HepG2 (cell line): ENCODE data around the gene CRYZL1. TPM values are rescaled to one million over a fixed set of nuclear protein-coding genes. Genes with fewer than 3 reads are reported as not detected.

Source experiments
- ASH2L ChIP-seq: fragments of 300-600, 200-600 bp; sonication (generic); IDR thresholded peaks from 2 replicates; pipeline ENCODE4 v1.7.0; 2017; ENCODE audit warnings: low read depth, mild to moderate bottlenecking, moderate library complexity, mixed read lengths, low read length; ENCODE audit not compliant: insufficient read length
- ATF7-NPFF ChIP-seq: sonication (generic); formaldehyde crosslinking; IDR thresholded peaks from 2 replicates; pipeline ENCODE4 v1.8.1; 2023; ENCODE audit warnings: mild to moderate bottlenecking, low read depth, missing genetic modification reagents, moderate library complexity
- BORCS8-MEF2B ChIP-seq: sonication (generic); formaldehyde crosslinking; IDR thresholded peaks from 2 replicates; pipeline ENCODE4 v1.8.0; 2022; ENCODE audit warnings: mild to moderate bottlenecking, missing genetic modification reagents
- ELF3 ChIP-seq: IDR thresholded peaks from 2 replicates; pipeline ENCODE4 v1.6.1; 2016; ENCODE audit warnings: missing genetic modification reagents, missing compliant biosample characterization
- HOXA5 ChIP-seq: sonication (generic); formaldehyde crosslinking; IDR thresholded peaks from 2 replicates; pipeline ENCODE4 v1.4.0; 2020; ENCODE audit warnings: missing genetic modification reagents
- KDM5A ChIP-seq: fragments of 200-600 bp; sonication (generic); IDR thresholded peaks from 2 replicates; pipeline ENCODE4 v1.7.0; 2018; ENCODE audit warnings: antibody characterized with exemption, mild to moderate bottlenecking, low read length, borderline replicate concordance
- MBD4 ChIP-seq: IDR thresholded peaks from 2 replicates; pipeline ENCODE4 v1.6.1; 2012; ENCODE audit warnings: low read length, inconsistent platforms, borderline replicate concordance
- NCOA1 ChIP-seq: sonication (generic); formaldehyde crosslinking; IDR thresholded peaks from 2 replicates; pipeline ENCODE4 v1.9.0; 2021; ENCODE audit warnings: missing genetic modification reagents
- SMARCC2 ChIP-seq: fragments of 450-650 bp; IDR thresholded peaks from 2 replicates; pipeline ENCODE4 v1.6.1; 2017; ENCODE audit warnings: antibody characterized with exemption, mild to moderate bottlenecking
- SP1 ChIP-seq, 2 experiments: fragments of 450-650 bp in 1 of 2; sonication (generic) in 1 of 2; formaldehyde crosslinking in 1 of 2; IDR thresholded peaks; 2 replicates each; pipeline versions ENCODE4 v1.4.0 to v1.6.1; 2016 to 2020; ENCODE audit warnings: missing genetic modification reagents in 1 of 2
- TAF1 ChIP-seq: sonication (generic); formaldehyde crosslinking; IDR thresholded peaks from 2 replicates; pipeline ENCODE4 v1.4.0; 2020; ENCODE audit warnings: missing genetic modification reagents
- ZBTB42 ChIP-seq: sonication (generic); formaldehyde crosslinking; IDR thresholded peaks from 2 replicates; pipeline ENCODE4 v1.5.0; 2020; ENCODE audit warnings: mild to moderate bottlenecking, missing genetic modification reagents
- ZNF441 ChIP-seq: sonication (generic); formaldehyde crosslinking; IDR thresholded peaks from 2 replicates; pipeline ENCODE4 v1.7.0; 2021; ENCODE audit warnings: missing genetic modification reagents, borderline replicate concordance
- ZNF737 ChIP-seq: sonication (generic); formaldehyde crosslinking; IDR thresholded peaks from 2 replicates; pipeline ENCODE4 v1.5.0; 2020; ENCODE audit warnings: missing genetic modification reagents, mild to moderate bottlenecking, borderline replicate concordance
- ZNF777 ChIP-seq: sonication (generic); formaldehyde crosslinking; IDR thresholded peaks from 2 replicates; pipeline ENCODE4 v1.4.0; 2020; ENCODE audit warnings: missing genetic modification reagents
- ZNF780A ChIP-seq: sonication (generic); formaldehyde crosslinking; IDR thresholded peaks from 2 replicates; pipeline ENCODE4 v1.8.0; 2022; ENCODE audit warnings: mild to moderate bottlenecking, missing genetic modification reagents, moderate library complexity
- polyA plus RNA-seq, 8 experiments: library from polyadenylated mRNA; depleted of rRNA in 3 of 8; stranded (reverse) in 7 of 8; unstranded in 1 of 8; fragments of >200 nt; fragmentation: Illumina TruSeq in 4 of 8; extraction: Trizol in 4 of 8; gene quantifications; 2 replicates each; pipeline versions ENCODE4 v1.2.1 to v1.2.3, GENCODE V29; 2011 to 2016; ENCODE audit warnings: low read depth in 4 of 8, missing spikeins in 1 of 8, mixed read lengths in 1 of 8; ENCODE audit not compliant: insufficient read depth in 1 of 8
- total RNA-seq, 5 experiments: library from RNA; depleted of rRNA; stranded (reverse); fragments of >200 nt; fragmentation: Illumina TruSeq; extraction: Trizol; gene quantifications; 2 replicates each; pipeline ENCODE4 v1.2.3, GENCODE V29; 2016; ENCODE audit warnings: low read depth in 1 of 5
- TF ChIP-seq, protein P1 (sequence below): sonication (generic); formaldehyde crosslinking; IDR thresholded peaks from 2 replicates; pipeline ENCODE4 v1.8.0; 2022; ENCODE audit warnings: mild to moderate bottlenecking, missing genetic modification reagents, moderate library complexity
- TF ChIP-seq, protein P2 (sequence below): sonication (generic); formaldehyde crosslinking; conservative IDR thresholded peaks from 2 replicates; pipeline ENCODE4 v1.4.0; 2020; ENCODE audit warnings: missing genetic modification reagents
- TF ChIP-seq, protein P3 (sequence below): sonication (generic); formaldehyde crosslinking; IDR thresholded peaks from 2 replicates; pipeline ENCODE4 v1.8.0; 2022; ENCODE audit warnings: mild to moderate bottlenecking, missing genetic modification reagents; ENCODE audit not compliant: insufficient replicate concordance
- TF ChIP-seq, protein P4 (sequence below): sonication (generic); formaldehyde crosslinking; IDR thresholded peaks from 2 replicates; pipeline ENCODE4 v1.4.0; 2020; ENCODE audit warnings: missing genetic modification reagents

Gene CRYZL1
- total and polyA plus RNA-seq, 2 of the 13 experiments (the other 11 are each of a cell fraction or from before 2014, with no cell fraction given) = 20.3 to 27.7 TPM

DNA sequence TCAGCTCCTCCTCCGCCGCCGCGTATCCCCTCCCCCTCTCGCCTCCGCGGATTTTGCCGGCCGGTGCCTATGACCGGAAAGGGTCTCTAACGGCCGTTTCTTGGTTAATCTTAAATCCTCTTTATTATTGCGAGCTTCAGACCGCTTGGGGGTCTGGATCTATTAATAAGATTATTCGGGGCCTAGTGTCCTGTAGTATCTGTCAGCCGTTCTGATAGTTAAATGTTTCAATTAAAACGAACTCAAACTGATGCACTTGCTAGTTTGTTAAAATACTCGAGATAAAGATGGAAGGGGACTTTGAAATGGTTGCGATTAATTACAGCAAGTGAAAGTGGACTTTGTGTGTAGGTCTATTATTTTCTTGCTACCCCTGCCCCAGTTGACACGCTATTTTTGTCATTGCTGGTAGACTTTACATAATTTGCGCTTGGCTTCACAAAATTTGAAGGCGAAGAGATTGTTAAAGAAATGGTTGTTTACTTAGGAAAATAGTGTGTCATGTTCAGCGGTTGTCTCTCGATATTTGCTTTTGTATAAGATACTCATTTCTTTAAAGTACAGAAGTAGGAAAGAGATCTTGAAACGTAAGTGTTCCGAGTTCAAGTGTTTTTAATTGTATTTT, 97.9 kb downstream of the CRYZL1 start (continued):
- TF ChIP-seq KDM5A (peak; percentile 85), BORCS8-MEF2B (CRISPR knock-in tag) (no peak), ELF3 (CRISPR knock-in tag) (peak; percentile 6; the same call in 1 of the 2 replicates), ATF7-NPFF (no peak), TAF1 (no peak), ZNF441 (CRISPR knock-in tag) (no peak), ZNF737 (CRISPR knock-in tag) (no peak), SP1 (IDR thresholded peaks at IDR 0.05) (no peak), SP1 (CRISPR knock-in tag; IDR thresholded peaks at IDR 0.05) (0 out of 2 replicates have a peak, but pooled peaks have one; percentile 23), ASH2L (peak; percentile 72), NCOA1 (CRISPR knock-in tag) (no peak), ZNF777 (CRISPR knock-in tag) (0 out of 2 replicates have a peak, but pooled peaks have one; percentile 7), ZNF780A (no peak), MBD4 (0 out of 2 replicates have a peak, but pooled peaks have one; percentile 65), SMARCC2 (no peak), HOXA5 (CRISPR knock-in tag) (0 out of 2 replicates have a peak, but pooled peaks have one; percentile 1), ZBTB42 (CRISPR knock-in tag) (no peak)
- TF ChIP-seq, protein P1, sequence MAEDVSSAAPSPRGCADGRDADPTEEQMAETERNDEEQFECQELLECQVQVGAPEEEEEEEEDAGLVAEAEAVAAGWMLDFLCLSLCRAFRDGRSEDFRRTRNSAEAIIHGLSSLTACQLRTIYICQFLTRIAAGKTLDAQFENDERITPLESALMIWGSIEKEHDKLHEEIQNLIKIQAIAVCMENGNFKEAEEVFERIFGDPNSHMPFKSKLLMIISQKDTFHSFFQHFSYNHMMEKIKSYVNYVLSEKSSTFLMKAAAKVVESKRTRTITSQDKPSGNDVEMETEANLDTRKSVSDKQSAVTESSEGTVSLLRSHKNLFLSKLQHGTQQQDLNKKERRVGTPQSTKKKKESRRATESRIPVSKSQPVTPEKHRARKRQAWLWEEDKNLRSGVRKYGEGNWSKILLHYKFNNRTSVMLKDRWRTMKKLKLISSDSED = no peak
- TF ChIP-seq, protein P2, sequence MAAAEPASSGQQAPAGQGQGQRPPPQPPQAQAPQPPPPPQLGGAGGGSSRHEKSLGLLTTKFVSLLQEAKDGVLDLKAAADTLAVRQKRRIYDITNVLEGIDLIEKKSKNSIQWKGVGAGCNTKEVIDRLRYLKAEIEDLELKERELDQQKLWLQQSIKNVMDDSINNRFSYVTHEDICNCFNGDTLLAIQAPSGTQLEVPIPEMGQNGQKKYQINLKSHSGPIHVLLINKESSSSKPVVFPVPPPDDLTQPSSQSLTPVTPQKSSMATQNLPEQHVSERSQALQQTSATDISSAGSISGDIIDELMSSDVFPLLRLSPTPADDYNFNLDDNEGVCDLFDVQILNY = no peak
- TF ChIP-seq, protein P3, sequence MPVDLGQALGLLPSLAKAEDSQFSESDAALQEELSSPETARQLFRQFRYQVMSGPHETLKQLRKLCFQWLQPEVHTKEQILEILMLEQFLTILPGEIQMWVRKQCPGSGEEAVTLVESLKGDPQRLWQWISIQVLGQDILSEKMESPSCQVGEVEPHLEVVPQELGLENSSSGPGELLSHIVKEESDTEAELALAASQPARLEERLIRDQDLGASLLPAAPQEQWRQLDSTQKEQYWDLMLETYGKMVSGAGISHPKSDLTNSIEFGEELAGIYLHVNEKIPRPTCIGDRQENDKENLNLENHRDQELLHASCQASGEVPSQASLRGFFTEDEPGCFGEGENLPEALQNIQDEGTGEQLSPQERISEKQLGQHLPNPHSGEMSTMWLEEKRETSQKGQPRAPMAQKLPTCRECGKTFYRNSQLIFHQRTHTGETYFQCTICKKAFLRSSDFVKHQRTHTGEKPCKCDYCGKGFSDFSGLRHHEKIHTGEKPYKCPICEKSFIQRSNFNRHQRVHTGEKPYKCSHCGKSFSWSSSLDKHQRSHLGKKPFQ = no peak
- TF ChIP-seq, protein P4, sequence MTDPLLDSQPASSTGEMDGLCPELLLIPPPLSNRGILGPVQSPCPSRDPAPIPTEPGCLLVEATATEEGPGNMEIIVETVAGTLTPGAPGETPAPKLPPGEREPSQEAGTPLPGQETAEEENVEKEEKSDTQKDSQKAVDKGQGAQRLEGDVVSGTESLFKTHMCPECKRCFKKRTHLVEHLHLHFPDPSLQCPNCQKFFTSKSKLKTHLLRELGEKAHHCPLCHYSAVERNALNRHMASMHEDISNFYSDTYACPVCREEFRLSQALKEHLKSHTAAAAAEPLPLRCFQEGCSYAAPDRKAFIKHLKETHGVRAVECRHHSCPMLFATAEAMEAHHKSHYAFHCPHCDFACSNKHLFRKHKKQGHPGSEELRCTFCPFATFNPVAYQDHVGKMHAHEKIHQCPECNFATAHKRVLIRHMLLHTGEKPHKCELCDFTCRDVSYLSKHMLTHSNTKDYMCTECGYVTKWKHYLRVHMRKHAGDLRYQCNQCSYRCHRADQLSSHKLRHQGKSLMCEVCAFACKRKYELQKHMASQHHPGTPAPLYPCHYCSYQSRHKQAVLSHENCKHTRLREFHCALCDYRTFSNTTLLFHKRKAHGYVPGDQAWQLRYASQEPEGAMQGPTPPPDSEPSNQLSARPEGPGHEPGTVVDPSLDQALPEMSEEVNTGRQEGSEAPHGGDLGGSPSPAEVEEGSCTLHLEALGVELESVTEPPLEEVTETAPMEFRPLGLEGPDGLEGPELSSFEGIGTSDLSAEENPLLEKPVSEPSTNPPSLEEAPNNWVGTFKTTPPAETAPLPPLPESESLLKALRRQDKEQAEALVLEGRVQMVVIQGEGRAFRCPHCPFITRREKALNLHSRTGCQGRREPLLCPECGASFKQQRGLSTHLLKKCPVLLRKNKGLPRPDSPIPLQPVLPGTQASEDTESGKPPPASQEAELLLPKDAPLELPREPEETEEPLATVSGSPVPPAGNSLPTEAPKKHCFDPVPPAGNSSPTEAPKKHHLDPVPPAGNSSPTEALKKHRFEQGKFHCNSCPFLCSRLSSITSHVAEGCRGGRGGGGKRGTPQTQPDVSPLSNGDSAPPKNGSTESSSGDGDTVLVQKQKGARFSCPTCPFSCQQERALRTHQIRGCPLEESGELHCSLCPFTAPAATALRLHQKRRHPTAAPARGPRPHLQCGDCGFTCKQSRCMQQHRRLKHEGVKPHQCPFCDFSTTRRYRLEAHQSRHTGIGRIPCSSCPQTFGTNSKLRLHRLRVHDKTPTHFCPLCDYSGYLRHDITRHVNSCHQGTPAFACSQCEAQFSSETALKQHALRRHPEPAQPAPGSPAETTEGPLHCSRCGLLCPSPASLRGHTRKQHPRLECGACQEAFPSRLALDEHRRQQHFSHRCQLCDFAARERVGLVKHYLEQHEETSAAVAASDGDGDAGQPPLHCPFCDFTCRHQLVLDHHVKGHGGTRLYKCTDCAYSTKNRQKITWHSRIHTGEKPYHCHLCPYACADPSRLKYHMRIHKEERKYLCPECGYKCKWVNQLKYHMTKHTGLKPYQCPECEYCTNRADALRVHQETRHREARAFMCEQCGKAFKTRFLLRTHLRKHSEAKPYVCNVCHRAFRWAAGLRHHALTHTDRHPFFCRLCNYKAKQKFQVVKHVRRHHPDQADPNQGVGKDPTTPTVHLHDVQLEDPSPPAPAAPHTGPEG (CRISPR knock-in tag) = no peak
